HG03432 (cell line): Measurements from ENCODE around the gene HPS5.

Experiments used
- ATAC-seq: cut with Tn5 transposase; IDR thresholded peaks from one replicate; pipeline ENCODE4 v1.9.1; 2021; ENCODE audit warnings: mild to moderate bottlenecking, moderate library complexity; ENCODE audit not compliant: unreplicated experiment

HPS5 gene

GRCh38 chr11:18236664-18237356 lies 85.1 kb downstream of the HPS5 start, which contains the start of gene SAA4:
Gene SAA4, minus strand, starts transcription at chr11:18236802. Its CDS starts 876 bp downstream, at chr11:18235926.
- ATAC-seq = no peak

GRCh38 chr11:18235394-18236334 lies 86.3 kb downstream of the HPS5 start:
- ATAC-seq = no peak

GRCh38 chr11:18233912-18234311 lies 88.0 kb downstream of the HPS5 start:
- ATAC-seq = no peak

- no peak for ATAC-seq
Observed at GRCh38 chr11:18230859-18231258, 91.1 kb downstream of the HPS5 start.

GRCh38 chr11:18229501-18229900 lies 92.4 kb downstream of the HPS5 start:
- peak; percentile 94 for ATAC-seq
